Heart right ventricle (tissue), 16 donors: Measurements from ENCODE around the gene ALG1. TPM values are rescaled to one million over a fixed set of nuclear protein-coding genes. Genes with fewer than 3 reads are reported as not detected.

Experiments
- ATAC-seq, 8 donors: fragments of 200-7000 bp; cut with Tn5 transposase; one replicate each; pipeline ENCODE4 v1.9.1; 2020; ENCODE audit warnings: mild to moderate bottlenecking in 8 of 8, moderate library complexity in 8 of 8, moderate number of reproducible peaks in 1 of 8
- DNase-seq, 2 donors: peaks; one replicate each; pipeline ENCODE4 v3.0.0-alpha.2; 2020
- H3K27ac ChIP-seq, 10 donors: fragments of 200-600 bp; sonication (generic) in 2 of 10; one replicate each; pipeline versions ENCODE4 v1.5.0 to v1.8.0; 2020 to 2022; ENCODE audit warnings: mild to moderate bottlenecking in 3 of 10
- H3K27me3 ChIP-seq, 7 donors: fragments of 200-600 bp; one replicate each; pipeline ENCODE4 v1.8.0; 2021 to 2022; ENCODE audit warnings: mild to moderate bottlenecking in 2 of 7
- H3K36me3 ChIP-seq, 9 donors: fragments of 200-600 bp; sonication (generic) in 1 of 9; one replicate each; pipeline versions ENCODE4 v1.5.0 to v1.8.0; 2020 to 2022; ENCODE audit warnings: mild to moderate bottlenecking in 2 of 9
- H3K4me1 ChIP-seq, 9 donors: fragments of 200-600 bp; sonication (generic) in 1 of 9; one replicate each; pipeline versions ENCODE4 v1.5.0 to v1.8.0; 2020 to 2022; ENCODE audit warnings: mild to moderate bottlenecking in 4 of 9
- H3K4me3 ChIP-seq, 10 donors: fragments of 200-600 bp; sonication (generic) in 2 of 10; one replicate each; pipeline versions ENCODE4 v1.5.0 to v1.8.0; 2020 to 2022; ENCODE audit warnings: mild to moderate bottlenecking in 7 of 10, moderate library complexity in 2 of 10
- H3K9me3 ChIP-seq, 11 donors: fragments of 200-600 bp in 10 of 11; sonication (generic) in 2 of 11; one replicate each; pipeline versions ENCODE4 v1.5.0 to v1.8.0; 2013 to 2022; ENCODE audit warnings: mild to moderate bottlenecking in 2 of 11, control low read depth in 1 of 11, moderate library complexity in 1 of 11
- WGBS, 2 donors: extraction: QIAGEN DNeasy Blood & Tissue Kit; methylation state at CpG; one replicate each; pipeline ENCODE4 v1.1.7; 2013; ENCODE audit warnings: inconsistent platforms in 1 of 2; 5-methylcytosine and 5-hydroxymethylcytosine counted together
- intact Hi-C, 10 donors: fragments of 100-400 bp; cut with DNase I; formaldehyde crosslinking; loops; one replicate each; pipeline versions ENCODE4 v1.11.1 to v1.14.2; 2022
- polyA plus RNA-seq, 2 donors: library from polyadenylated mRNA; stranded (reverse); fragments of 200-250 nt; gene quantifications; one replicate each; pipeline ENCODE4 v1.2.3, GENCODE V29; 2013
- total RNA-seq, 10 donors: library from RNA; stranded (reverse); fragmentation: NEBNext Ultra II Directional in 3 of 10; extraction: Animal tissue kit (Norgen Biotek cat#: 25700) in 3 of 10; gene quantifications; one replicate each; pipeline versions ENCODE4 v1.2.1 to v1.2.4, GENCODE V29; 2021 to 2023
- TF ChIP-seq, protein P1 (sequence below), 9 donors: fragments of 200-600 bp; sonication (generic) in 2 of 9; IDR thresholded peaks; one replicate each; pipeline versions ENCODE4 v1.5.0 to v1.8.0; 2021 to 2022; ENCODE audit warnings: antibody characterized with exemption in 9 of 9, mild to moderate bottlenecking in 5 of 9, moderate library complexity in 1 of 9
- donor health status: Arrhythmogenic right ventricular cardiomyopathy.
- donor health status: ischemic (EF 13 %, LVEDD 7.1; RV severe dilation, severe dysfunction).
- donor health status: healthy with polysubstance abuse.
- donor health status: DM: no; HTN: yes; CAD: no.
- donor health status: DM: no; HTN: no; CAD: no.
- donor health status: ischemic (EF 25% LVEDD 6.9; RV normal size, moderate dysfunction).
- donor health status: ischemic (EF 25% LVEDD 5.7; RV mildly dilated, moderate dysfunction).
- donor health status: healthy.
- donor health status: DM: yes; HTN: yes; CAD: no.
- donor health status: Ischemic cardiomyopathy.
- donor health status: ischemic (EF 35%, LVEDD 5.7; RV mildly dilated, moderate dysfunction).
- donor health status: nonischemic (EF 11% LVEDD 7.7; RV severe dilation, severe dysfunction).
- donor health status: DM: yes; HTN: yes; CAD: no.
- donor health status: PGD.
- donor health status: ischemic (EF 29% LVEDD 5.4; RV normal size, mild dysfunction).
- donor health status: nonischemic (EF 23%, LVEDD 6.1; RV moderate dilation, normal function).

Gene ALG1
- total and polyA plus RNA-seq, 12 donors, result 4.9 to 13.7 (median 8.4) TPM

DNA sequence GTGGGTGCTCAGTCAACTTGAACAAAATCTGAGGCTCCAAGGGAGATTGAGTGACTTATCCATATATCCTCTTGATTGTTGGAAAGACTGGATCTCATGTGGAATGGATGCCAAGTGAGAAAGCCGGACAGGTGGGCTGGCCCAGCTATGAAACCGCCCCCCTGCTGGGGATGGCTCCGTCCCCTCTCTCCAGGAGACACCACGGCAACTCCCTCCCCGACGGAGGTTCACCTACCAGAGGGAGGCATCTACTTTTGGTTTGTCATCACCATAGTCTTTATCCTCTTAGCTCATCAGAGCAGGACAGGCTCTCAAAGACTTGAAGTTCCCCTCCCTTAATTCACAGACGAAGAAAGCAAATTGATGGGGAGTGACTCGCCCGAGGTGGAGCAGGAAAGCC is 1.8 kb upstream of the ALG1 start:
- Histone ChIP-seq H3K4me3 (no peak overlapping the region), H3K4me1 (peaks cover 0 to 23% (median 17%) of the 10 kb centered on the region in 9 donors), H3K9me3 (no peaks in the 10 kb centered on the region), H3K27me3 (no peaks in the 10 kb centered on the region), H3K36me3 (peaks cover 0 to 17% (median 0%) of the 10 kb centered on the region in 9 donors), H3K27ac (no peak overlapping the region)
- ATAC-seq (no peak), DNase-seq (no peak)
- TF ChIP-seq, protein P1, sequence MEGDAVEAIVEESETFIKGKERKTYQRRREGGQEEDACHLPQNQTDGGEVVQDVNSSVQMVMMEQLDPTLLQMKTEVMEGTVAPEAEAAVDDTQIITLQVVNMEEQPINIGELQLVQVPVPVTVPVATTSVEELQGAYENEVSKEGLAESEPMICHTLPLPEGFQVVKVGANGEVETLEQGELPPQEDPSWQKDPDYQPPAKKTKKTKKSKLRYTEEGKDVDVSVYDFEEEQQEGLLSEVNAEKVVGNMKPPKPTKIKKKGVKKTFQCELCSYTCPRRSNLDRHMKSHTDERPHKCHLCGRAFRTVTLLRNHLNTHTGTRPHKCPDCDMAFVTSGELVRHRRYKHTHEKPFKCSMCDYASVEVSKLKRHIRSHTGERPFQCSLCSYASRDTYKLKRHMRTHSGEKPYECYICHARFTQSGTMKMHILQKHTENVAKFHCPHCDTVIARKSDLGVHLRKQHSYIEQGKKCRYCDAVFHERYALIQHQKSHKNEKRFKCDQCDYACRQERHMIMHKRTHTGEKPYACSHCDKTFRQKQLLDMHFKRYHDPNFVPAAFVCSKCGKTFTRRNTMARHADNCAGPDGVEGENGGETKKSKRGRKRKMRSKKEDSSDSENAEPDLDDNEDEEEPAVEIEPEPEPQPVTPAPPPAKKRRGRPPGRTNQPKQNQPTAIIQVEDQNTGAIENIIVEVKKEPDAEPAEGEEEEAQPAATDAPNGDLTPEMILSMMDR (IDR thresholded peaks at IDR 0.05), result no peak
- WGBS, 2 donors, result 88 to 93% methylated on average over 9 of the region's 9 CpGs
- intact Hi-C loops, result loop anchor here in 1 of 10 donors (5.0 kb wide), 1 partner anchor 38 kb away; the partner anchor contains the start of gene NAGPA

- WGBS, 2 donors, result 87 to 95% methylated on average over 15 of the region's 15 CpGs
- intact Hi-C loops, result loop anchor here in 1 of 10 donors (5.0 kb wide), 1 partner anchor 38 kb away; the partner anchor contains the start of gene NAGPA
- Histone ChIP-seq H3K36me3 (peaks cover 0 to 25% (median 5%) of the 10 kb centered on the region in 9 donors), H3K4me1 (peaks cover 0 to 20% (median 17%) of the 10 kb centered on the region in 9 donors), H3K27me3 (no peaks in the 10 kb centered on the region), H3K27ac (peak overlapping the region in 7 of 10 donors; percentile 61 to 93 (median 82)), H3K9me3 (no peaks in the 10 kb centered on the region), H3K4me3 (peak overlapping the region in 1 of 10 donors; percentile 86)
- TF ChIP-seq, protein P1 (IDR thresholded peaks at IDR 0.05), result no peak
- no peak for ATAC-seq
- no peak for DNase-seq
Measured at GRCh38 chr16:5070431-5071186, 1.0 kb upstream of the ALG1 start.

DNA sequence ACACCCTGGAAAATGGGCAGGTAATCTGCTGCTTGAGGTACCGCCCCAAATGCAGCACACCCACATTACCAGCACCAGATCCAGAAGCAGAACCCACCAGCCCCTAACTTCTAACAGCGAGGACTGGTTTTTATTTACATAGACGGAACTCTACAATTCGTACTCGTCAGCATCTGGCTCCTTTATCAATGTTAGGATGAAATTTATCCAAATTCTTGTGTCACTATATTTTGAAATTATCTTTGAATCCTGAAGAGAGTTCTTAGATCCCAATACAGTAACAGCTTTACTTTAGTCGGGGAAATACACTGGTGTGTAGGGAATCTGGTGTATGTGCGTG is 332 bp upstream of the ALG1 start:
- no peak for ATAC-seq
- intact Hi-C loops, result loop anchor here in 1 of 10 donors (5.0 kb wide), 1 partner anchor 39 kb away; the partner anchor contains the start of gene NAGPA
- Histone ChIP-seq H3K4me1 (peaks cover 0 to 20% (median 12%) of the 10 kb centered on the region in 9 donors), H3K9me3 (no peaks in the 10 kb centered on the region), H3K27me3 (no peaks in the 10 kb centered on the region), H3K36me3 (peaks cover 0 to 32% (median 12%) of the 10 kb centered on the region in 9 donors), H3K27ac (peak overlapping the region; percentile 6 to 93 (median 78)), H3K4me3 (peak overlapping the region; percentile 57 to 86 (median 76))
- 57 to 65% methylated on average over 7 of the region's 7 CpGs for WGBS, 2 donors
- TF ChIP-seq, protein P1 (IDR thresholded peaks at IDR 0.05), result no peak
- DNase-seq, result no peak

GRCh38 chr16:5072334-5073278 is 963 bp downstream of the ALG1 start:
- H3K4me1 ChIP-seq, result peaks cover 0 to 20% (median 12%) of the 10 kb centered on the region in 9 donors
- intact Hi-C loops, result loop anchor here in 1 of 10 donors (5.0 kb wide), 1 partner anchor 40 kb away; the partner anchor contains the start of gene NAGPA
- no peaks in the 10 kb centered on the region for H3K9me3 ChIP-seq
- ATAC-seq (no peak), DNase-seq (no peak)
- H3K36me3 ChIP-seq, result peaks cover 0 to 45% (median 13%) of the 10 kb centered on the region in 9 donors
- TF ChIP-seq, protein P1 (IDR thresholded peaks at IDR 0.05), result no peak
- peak overlapping the region; percentile 6 to 93 (median 78) for H3K27ac ChIP-seq
- 61 to 65% methylated on average over 12 of the region's 12 CpGs for WGBS, 2 donors
- no peaks in the 10 kb centered on the region for H3K27me3 ChIP-seq
- H3K4me3 ChIP-seq, result peak overlapping the region; percentile 57 to 86 (median 76)
